ENCODE results near the gene PLA2G4E.
A peak's percentile ranks its signal among the peaks of the same experiment; 100 is the strongest.

The PLA2G4E gene

DNA sequence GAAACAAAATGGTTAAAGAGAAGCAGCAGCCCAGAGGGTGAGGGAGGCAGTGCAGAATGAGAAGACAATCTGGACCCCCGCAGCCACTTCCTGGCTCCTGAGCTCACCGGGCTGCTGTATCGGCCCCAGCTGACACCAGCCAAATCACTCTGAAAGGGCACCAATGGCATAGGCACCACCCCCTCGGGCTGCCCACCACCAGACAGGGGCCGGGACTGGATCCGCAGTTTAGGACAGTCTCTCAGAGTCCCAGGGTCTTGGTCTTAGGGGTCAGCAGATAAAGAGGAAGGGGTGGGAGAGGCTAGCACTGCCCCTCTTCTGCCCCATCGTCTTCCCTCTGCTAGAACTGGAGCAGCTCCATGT lies 30.6 kb downstream of the PLA2G4E start:
- DNase-seq: no peak

- DNase-seq: peak; percentile 59
These were observed 31.1 kb downstream of the PLA2G4E start for GRCh38 chr15:41989573-41990242.

DNA sequence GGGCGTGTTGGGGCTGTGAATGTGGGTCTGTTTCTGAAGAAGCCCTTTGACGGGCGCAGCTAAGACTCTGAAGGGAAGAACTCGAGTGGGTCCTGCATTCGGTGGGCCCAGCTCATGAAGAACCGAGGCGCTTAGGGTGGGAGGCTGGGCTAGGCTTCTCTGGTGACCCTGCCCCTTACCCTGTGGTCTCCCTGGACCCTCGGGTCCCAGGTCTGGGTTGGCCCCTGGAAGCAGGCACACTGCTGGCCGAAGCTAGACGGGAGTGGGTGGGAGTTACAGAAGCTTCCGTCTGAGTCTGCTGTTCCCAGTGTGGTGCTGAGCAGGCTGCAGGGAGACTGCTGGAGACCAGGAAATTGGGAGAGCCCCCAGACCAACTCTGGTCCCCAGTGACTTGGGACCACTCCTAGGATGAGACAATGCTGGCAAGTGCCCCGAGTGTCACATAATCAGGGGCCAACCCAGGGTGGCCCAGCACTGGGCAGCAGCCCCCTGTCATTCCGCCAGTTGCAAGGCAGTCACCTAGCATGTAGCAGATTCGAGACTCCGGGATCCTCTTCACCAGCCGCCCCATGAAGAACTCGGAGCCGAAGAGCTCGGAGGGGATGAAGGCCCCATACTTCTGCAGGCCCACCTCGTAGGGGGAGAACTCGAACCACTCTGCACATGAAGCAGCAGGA lies 31.8 kb downstream of the PLA2G4E start:
- DNase-seq: no peak

- DNase-seq: no peak
These were observed 32.9 kb downstream of the PLA2G4E start for GRCh38 chr15:41987925-41988275.

- DNase-seq: no peak
These were observed 33.5 kb downstream of the PLA2G4E start for GRCh38 chr15:41987246-41987924.

DNA sequence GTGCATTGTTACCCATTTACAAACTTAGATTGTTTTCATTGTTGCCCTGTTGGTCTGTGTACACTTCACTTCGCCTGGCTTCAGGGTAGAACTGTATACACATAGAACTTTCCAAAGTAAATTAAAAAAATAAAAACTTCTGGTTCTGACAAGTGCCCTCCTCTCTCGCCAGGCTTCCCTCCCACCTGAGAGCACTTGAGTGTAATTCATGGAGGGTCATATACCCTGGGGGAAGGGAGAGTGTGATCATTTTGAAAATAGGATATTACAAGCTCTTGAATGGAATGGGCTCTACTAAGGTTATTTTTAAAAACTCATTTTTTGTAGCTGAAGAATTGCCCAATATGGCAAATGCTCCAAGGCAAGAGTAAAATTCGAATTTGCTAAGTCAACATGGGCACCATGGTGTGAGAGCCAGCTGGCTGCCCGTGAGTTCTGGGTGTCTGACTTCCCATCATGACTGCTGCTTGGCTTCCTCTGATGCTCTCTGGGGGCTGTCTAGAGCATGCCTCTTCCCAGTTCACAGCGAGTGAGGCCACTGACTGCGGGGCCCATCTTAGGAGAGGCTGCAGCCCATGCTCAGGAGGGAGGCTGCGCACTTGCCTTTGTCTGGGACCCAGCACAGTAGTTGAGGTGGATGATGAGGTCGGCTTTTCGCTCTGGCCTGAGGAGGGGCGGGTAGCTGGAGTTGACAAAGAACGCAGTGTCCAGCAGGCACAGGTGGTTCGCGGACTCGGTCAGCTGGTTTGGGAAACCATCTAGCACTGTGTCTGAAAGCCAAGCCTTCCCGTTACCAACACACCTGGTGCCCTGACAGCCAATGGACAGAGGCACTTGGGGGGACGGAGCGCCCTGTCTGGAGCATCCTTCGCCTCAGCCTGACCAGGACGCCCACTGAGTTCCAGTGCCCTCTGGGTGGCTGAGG lies 35.3 kb downstream of the PLA2G4E start:
- DNase-seq: no peak

DNA sequence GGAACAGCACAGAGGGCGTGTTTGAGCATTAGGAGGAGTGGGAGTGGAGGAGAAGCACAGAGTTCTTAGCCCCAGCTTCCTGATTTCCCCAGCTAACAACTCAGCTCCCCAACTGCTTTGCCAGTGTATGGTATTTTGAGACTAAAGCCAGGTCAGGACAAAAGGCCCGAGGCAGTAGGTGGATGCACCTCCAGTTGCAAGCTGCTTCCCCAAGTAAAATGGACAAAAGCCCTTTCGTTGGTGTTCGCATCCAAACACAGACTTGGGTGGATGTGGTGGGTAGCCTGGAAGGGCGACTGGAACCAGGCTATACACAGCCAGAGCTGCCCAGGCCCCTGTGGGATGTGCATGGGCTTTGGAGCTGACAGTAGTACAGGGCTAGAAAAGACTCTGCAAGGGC lies 36.2 kb downstream of the PLA2G4E start:
- no peak for DNase-seq

DNA sequence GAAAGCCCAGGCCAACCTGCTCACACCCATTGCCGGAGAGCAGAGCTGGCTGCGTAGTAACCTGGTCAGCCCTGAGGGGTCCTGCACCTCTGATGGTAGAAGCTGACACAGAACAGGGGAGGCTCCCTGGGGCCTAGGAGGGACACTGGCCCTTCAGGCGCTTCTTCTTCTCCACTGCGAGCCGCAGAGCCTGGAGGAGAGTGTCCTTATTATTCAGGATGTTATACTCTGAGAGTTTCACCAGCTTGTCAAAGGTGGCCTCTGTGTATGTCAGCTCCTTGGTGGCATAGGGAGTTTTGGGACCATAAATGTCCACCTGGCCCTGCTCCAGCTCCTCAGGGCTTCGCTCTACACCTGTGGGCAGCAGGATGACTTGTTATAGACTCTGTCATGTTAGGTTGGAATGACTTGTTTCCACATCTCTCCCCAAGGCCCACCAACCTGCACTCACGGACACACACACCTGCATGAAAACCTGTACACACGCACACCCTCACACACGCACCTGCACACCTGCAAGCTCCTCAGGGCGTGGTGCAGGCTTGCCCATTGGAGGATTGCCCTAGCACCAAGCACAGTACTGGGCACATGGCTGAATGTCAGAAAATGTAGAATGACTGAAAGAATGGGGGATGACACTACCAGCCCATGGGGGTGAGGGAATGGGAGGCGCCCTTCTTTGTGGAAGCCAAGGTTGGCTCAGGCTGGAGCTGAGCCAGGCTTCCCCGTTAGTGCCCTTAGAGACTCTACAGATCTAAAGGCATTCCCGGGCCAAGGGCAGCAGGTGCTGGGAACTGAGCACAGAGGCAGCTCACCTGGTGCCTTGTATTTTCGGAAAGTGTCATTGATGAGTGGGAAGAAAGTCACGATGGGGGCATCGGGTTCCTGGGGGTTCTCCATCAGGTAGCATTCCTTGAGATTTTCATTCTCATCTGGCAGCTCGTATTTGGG lies 36.9 kb downstream of the PLA2G4E start:
- DNase-seq: no peak

- no peak for DNase-seq
These were observed 37.6 kb downstream of the PLA2G4E start for GRCh38 chr15:41983221-41983620.

- DNase-seq: peak; percentile 38
These were observed 38.5 kb downstream of the PLA2G4E start for GRCh38 chr15:41982133-41982930.

GRCh38 chr15:41981371-41982132 lies 39.3 kb downstream of the PLA2G4E start:
- peak; percentile 8 for DNase-seq

DNA sequence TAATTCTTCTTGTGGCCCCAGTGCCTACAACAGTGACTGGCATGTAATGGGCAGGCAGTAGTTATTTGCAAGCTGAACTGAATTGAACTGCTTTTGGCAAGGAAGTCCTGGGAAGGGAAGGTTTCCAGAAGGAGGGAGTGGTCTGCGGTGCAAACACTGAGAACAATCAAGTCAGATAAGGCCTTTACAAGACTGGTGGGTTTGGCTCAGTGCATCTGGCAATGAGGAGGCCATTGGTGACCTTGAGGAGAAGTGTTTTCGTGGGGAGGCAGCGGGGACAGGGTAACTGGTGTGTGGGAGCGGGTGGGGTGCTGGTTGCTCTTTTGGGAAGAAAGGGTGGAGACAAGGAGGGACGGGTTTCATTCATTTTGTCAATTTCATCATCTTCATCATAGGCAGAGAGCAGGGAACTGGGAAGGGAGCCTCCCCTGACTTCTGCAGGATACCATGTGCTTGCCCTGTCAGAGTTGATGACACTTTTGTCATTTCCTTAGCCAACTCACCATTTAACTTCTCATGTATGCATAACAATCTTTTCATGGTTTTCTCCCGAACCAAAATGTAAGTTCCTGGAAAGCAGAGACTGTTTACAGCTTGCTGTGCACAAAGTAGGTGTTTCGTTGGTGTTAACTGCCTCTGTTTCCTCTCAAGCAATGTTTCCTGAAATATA lies 40.1 kb downstream of the PLA2G4E start:
- no peak for DNase-seq

- DNase-seq: no peak
These were observed 41.2 kb downstream of the PLA2G4E start for GRCh38 chr15:41979493-41980266.

DNA sequence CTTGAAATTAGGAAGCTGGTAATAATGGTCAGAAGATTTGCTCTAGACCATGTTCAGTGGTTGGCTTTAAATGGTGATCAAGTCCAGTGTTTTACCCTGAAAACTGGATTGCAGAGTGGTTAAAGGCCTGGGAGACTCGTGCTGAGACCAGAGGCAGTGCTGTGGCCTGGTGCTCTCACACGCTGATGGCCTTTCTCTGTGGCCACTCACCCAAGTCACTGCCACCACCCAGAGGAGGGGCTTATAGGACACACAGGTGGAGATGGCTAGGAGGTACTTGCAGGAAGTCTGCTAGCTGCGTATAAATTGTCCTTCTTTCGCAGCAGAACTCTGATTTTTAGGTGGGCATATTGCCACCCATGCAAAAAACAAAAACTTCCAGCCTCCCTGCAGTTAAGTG lies 42.3 kb downstream of the PLA2G4E start:
- DNase-seq: no peak

GRCh38 chr15:41977757-41978383 lies 43.0 kb downstream of the PLA2G4E start:
- no peak for DNase-seq

GRCh38 chr15:41975669-41976068 lies 45.2 kb downstream of the PLA2G4E start:
- DNase-seq: no peak

- DNase-seq: no peak
These were observed 46.8 kb downstream of the PLA2G4E start for GRCh38 chr15:41974041-41974440.
